ENCODE measurements around the gene SPINT1. TPM values are rescaled to one million over a fixed set of nuclear protein-coding genes. Genes with fewer than 3 reads are reported as not detected.
A peak's percentile ranks its signal among the peaks of the same experiment; 100 is the strongest.

Gene SPINT1
- total RNA-seq, 1 experiment from 2014 or later = 177 TPM

- peaks cover 23% of the 10 kb centered on the region for H3K4me1 ChIP-seq (ENCODE audit: insufficient read depth, low read length)
- H3K9me3 ChIP-seq (ENCODE audit: low read length) = no peaks in the 10 kb centered on the region
- no peaks in the 10 kb centered on the region for H3F3A ChIP-seq (ENCODE audit: low read length, unreplicated experiment)
- TF ChIP-seq EZH2phosphoT487 (IDR thresholded peaks at IDR 0.05; ENCODE audit: borderline replicate concordance, low read length) = no peak
- H3K9ac ChIP-seq (ENCODE audit: low read length) = no peak overlapping the region
- no peaks in the 10 kb centered on the region for H3K27me3 ChIP-seq (ENCODE audit: low read length)
- BruUV-seq (replicated peaks) = no TSS peak
- H3K79me2 ChIP-seq (ENCODE audit: low read length) = peaks cover 36% of the 10 kb centered on the region
- H3K36me3 ChIP-seq (ENCODE audit: low read depth, low read length) = no peaks in the 10 kb centered on the region
- ATAC-seq (no peak), DNase-seq (no peak)
- no peak overlapping the region for H3K4me3 ChIP-seq (ENCODE audit: low read length)
- peaks cover 7% of the 10 kb centered on the region; the same call in 1 of the 2 replicates for H4K20me1 ChIP-seq (ENCODE audit: low read length)
- no peak overlapping the region for H3K27ac ChIP-seq (ENCODE audit: low read length)
- intact Hi-C loops (cut with micrococcal nuclease) = no loop called here
- H3K4me2 ChIP-seq (ENCODE audit: low read length) = no peak overlapping the region
- no peak overlapping the region for H2AFZ ChIP-seq (ENCODE audit: low read length)
- no peaks in the 10 kb centered on the region for H3K9me2 ChIP-seq (replicated peaks; ENCODE audit: low read length)
- ChIA-PET POLR2A (ENCODE audit: unreplicated experiment) (no interaction called here), CTCF (no interaction called here)
These were observed 2.1 kb upstream of the SPINT1 start for GRCh38 chr15:40841741-40842140.

GRCh38 chr15:40843261-40843884 lies 475 bp upstream of the SPINT1 start:
- Histone ChIP-seq H3K27me3 (ENCODE audit: low read length) (no peaks in the 10 kb centered on the region), H4K20me1 (ENCODE audit: low read length) (peaks cover 19% of the 10 kb centered on the region; the same call in 1 of the 2 replicates), H3K9me3 (ENCODE audit: low read length) (no peaks in the 10 kb centered on the region), H2AFZ (ENCODE audit: low read length) (peak overlapping the region; percentile 81), H3F3A (ENCODE audit: low read length, unreplicated experiment) (no peaks in the 10 kb centered on the region), H3K27ac (ENCODE audit: low read length) (peak overlapping the region; percentile 72), H3K9me2 (replicated peaks; ENCODE audit: low read length) (no peaks in the 10 kb centered on the region), H3K4me1 (ENCODE audit: insufficient read depth, low read length) (peaks cover 38% of the 10 kb centered on the region), H3K9ac (ENCODE audit: low read length) (peak overlapping the region; percentile 85), H3K79me2 (ENCODE audit: low read length) (peaks cover 52% of the 10 kb centered on the region), H3K4me3 (ENCODE audit: low read length) (peak overlapping the region; percentile 88), H3K4me2 (ENCODE audit: low read length) (peak overlapping the region; percentile 83), H3K36me3 (ENCODE audit: low read depth, low read length) (no peaks in the 10 kb centered on the region; the same call in 1 of the 2 replicates)
- DNase-seq (no peak), ATAC-seq (no peak)
- ChIA-PET POLR2A (ENCODE audit: unreplicated experiment) (interaction anchor here (0.6 to 1.3 kb wide), 3 partner anchors 15 to 36 kb away, joined by 3 to 5 read pairs (median 3); partner anchors contain the start of genes DNAJC17, PPP1R14D and ZFYVE19), CTCF (interaction anchor here (0.6 to 1.6 kb wide), 7 partner anchors 14 to 530 kb away, joined by 3 to 7 read pairs (median 4); no protein-coding TSS in a partner anchor)
- TF ChIP-seq EZH2phosphoT487 (IDR thresholded peaks at IDR 0.05; ENCODE audit: borderline replicate concordance, low read length) (no peak), EZH2 (IDR thresholded peaks at IDR 0.05; ENCODE audit: low read length, unreplicated experiment) (no peak), CTCF (conservative IDR thresholded peaks at IDR 0.05; ENCODE audit: low read depth, low read length) (no peak)
- BruUV-seq (replicated peaks) = TSS peak; percentile 30
- intact Hi-C loops (cut with micrococcal nuclease) = no loop called here

- peaks cover 38% of the 10 kb centered on the region for H3K4me1 ChIP-seq (ENCODE audit: insufficient read depth, low read length)
- H3K9ac ChIP-seq (ENCODE audit: low read length) = peak overlapping the region; percentile 85
- peak overlapping the region; percentile 72 for H3K27ac ChIP-seq (ENCODE audit: low read length)
- ChIA-PET CTCF (interaction anchor here (0.6 to 1.6 kb wide), 6 partner anchors 12 to 61 kb away, joined by 3 to 8 read pairs (median 5); no protein-coding TSS in a partner anchor), POLR2A (ENCODE audit: unreplicated experiment) (interaction anchor here (0.6 to 1.3 kb wide), 3 partner anchors 16 to 440 kb away, joined by 3 to 5 read pairs (median 3); partner anchors contain the start of genes DNAJC17, PPP1R14D and ZFYVE19)
- H4K20me1 ChIP-seq (ENCODE audit: low read length) = peaks cover 19% of the 10 kb centered on the region; the same call in 1 of the 2 replicates
- peak overlapping the region; percentile 88 for H3K4me3 ChIP-seq (ENCODE audit: low read length)
- peaks cover 6% of the 10 kb centered on the region; the same call in 1 of the 2 replicates for H3K36me3 ChIP-seq (ENCODE audit: low read depth, low read length)
- TF ChIP-seq EZH2 (IDR thresholded peaks at IDR 0.05; ENCODE audit: low read length, unreplicated experiment) (no peak), EZH2phosphoT487 (IDR thresholded peaks at IDR 0.05; ENCODE audit: borderline replicate concordance, low read length) (no peak), CTCF (conservative IDR thresholded peaks at IDR 0.05; ENCODE audit: low read depth, low read length) (no peak)
- H3K27me3 ChIP-seq (ENCODE audit: low read length) = no peaks in the 10 kb centered on the region
- DNase-seq (peak; percentile 28), ATAC-seq (peak; percentile 3)
- H3F3A ChIP-seq (ENCODE audit: low read length, unreplicated experiment) = no peaks in the 10 kb centered on the region
- H3K9me3 ChIP-seq (ENCODE audit: low read length) = no peaks in the 10 kb centered on the region
- H3K79me2 ChIP-seq (ENCODE audit: low read length) = peaks cover 64% of the 10 kb centered on the region
- BruUV-seq (replicated peaks) = no TSS peak
- H2AFZ ChIP-seq (ENCODE audit: low read length) = peak overlapping the region; percentile 81
- peak overlapping the region; percentile 83 for H3K4me2 ChIP-seq (ENCODE audit: low read length)
- H3K9me2 ChIP-seq (replicated peaks; ENCODE audit: low read length) = no peaks in the 10 kb centered on the region
- intact Hi-C loops (cut with micrococcal nuclease) = no loop called here
These were observed 815 bp downstream of the SPINT1 start for GRCh38 chr15:40844696-40845030.
